ENCODE measurements around the gene SNHG17.

SNHG17 gene

DNA sequence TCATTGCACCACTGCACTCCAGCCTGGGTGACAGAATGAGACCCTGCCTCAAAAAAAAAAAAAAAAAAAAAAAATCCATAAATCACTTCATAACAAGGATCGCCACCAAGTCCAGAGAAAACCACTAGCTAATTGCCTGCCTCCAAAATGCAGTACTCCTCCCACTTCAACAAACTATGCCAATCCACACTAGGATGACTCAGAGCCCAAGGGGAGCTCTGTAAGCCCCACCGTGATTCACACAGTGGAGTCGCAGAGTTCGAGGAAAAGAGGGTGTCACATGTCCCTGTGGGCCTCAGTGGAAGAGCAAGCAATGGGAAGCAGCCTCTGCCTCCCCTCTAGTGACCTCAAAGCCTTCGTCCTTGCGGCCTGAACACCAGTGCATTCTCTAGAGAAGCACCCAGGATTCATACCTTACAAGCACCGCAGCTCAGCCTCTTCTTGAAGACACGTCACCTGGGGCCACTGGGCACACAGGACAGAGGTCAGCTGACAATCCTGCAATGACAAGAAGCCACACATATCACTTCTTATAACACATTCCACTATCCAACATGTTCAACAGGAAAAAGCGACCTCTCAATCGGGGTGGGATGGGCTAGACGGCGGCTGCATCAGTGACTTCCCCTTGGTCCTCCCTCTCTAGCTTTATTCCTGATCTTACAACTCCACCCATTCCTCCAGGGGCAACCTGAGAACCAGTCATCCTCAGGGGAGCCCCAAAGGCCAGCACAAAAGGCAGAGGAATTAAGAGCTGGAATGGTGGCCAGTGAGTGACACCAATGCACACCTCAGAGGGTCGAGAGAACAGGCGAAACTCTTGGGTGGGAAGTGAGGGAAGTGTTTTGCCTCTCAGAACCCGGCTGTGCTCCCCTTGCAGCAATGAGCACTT is 8.9 kb downstream of the SNHG17 start:
- peak in 1 of 2 experiments; percentile 47 for DNase-seq (ENCODE audit: low read depth in 1 of 2, low spot score in 1 of 2)
- Histone ChIP-seq H3K27me3 (ENCODE audit: insufficient read depth, poor library complexity, severe bottlenecking) (no peaks in the 10 kb centered on the region), H3K4me3 (replicated peaks; ENCODE audit: insufficient read depth, low read length) (no peak overlapping the region), H3K27ac (replicated peaks) (no peak overlapping the region)
- TF ChIP-seq POLR2AphosphoS5 (IDR thresholded peaks at IDR 0.05; ENCODE audit: low read depth) = peak; percentile 16
- TF ChIP-seq, protein P1, sequence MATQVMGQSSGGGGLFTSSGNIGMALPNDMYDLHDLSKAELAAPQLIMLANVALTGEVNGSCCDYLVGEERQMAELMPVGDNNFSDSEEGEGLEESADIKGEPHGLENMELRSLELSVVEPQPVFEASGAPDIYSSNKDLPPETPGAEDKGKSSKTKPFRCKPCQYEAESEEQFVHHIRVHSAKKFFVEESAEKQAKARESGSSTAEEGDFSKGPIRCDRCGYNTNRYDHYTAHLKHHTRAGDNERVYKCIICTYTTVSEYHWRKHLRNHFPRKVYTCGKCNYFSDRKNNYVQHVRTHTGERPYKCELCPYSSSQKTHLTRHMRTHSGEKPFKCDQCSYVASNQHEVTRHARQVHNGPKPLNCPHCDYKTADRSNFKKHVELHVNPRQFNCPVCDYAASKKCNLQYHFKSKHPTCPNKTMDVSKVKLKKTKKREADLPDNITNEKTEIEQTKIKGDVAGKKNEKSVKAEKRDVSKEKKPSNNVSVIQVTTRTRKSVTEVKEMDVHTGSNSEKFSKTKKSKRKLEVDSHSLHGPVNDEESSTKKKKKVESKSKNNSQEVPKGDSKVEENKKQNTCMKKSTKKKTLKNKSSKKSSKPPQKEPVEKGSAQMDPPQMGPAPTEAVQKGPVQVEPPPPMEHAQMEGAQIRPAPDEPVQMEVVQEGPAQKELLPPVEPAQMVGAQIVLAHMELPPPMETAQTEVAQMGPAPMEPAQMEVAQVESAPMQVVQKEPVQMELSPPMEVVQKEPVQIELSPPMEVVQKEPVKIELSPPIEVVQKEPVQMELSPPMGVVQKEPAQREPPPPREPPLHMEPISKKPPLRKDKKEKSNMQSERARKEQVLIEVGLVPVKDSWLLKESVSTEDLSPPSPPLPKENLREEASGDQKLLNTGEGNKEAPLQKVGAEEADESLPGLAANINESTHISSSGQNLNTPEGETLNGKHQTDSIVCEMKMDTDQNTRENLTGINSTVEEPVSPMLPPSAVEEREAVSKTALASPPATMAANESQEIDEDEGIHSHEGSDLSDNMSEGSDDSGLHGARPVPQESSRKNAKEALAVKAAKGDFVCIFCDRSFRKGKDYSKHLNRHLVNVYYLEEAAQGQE (IDR thresholded peaks at IDR 0.05; ENCODE audit: insufficient replicate concordance, low read depth) = no peak

GRCh38 chr20:38424401-38424800 is 10.7 kb downstream of the SNHG17 start:
- TF ChIP-seq, protein P1 (IDR thresholded peaks at IDR 0.05; ENCODE audit: insufficient replicate concordance, low read depth) = no peak
- TF ChIP-seq POLR2AphosphoS5 (IDR thresholded peaks at IDR 0.05; ENCODE audit: low read depth) = no peak; the same call in 1 of the 2 replicates
- no peak for TF ChIP-seq GABPA (IDR thresholded peaks at IDR 0.05; ENCODE audit: low read depth)
- no peak for TF ChIP-seq CTCF (IDR thresholded peaks at IDR 0.05; ENCODE audit: insufficient read depth, low read length)
- TF ChIP-seq SPI1 (IDR thresholded peaks at IDR 0.05; ENCODE audit: borderline replicate concordance, low read depth) = no peak
- peak in 1 of 2 experiments; percentile 23 for DNase-seq (ENCODE audit: low read depth in 1 of 2, low spot score in 1 of 2)
- Histone ChIP-seq H3K27me3 (ENCODE audit: insufficient read depth, poor library complexity, severe bottlenecking) (no peaks in the 10 kb centered on the region), H3K27ac (replicated peaks) (no peak overlapping the region), H3K4me3 (replicated peaks; ENCODE audit: insufficient read depth, low read length) (no peak overlapping the region)

DNA sequence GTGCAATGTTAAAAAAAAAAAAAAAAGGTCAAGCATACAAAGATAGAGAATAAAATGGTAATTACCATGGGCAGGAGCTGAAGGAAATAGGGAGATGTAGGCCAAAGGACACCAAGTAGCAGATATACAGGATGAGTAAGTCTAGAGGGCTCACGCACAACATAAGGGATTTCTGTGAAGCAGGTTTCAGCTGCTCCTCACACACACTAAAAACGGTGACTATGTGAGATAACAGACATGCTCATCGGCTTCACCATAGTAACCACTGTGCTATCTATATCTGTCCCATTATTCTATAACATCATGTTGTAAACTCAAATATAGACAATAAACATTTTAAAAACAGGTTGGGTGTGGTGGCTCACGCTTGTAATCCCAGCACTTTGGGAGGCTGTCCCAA is 11.6 kb downstream of the SNHG17 start:
- Histone ChIP-seq H3K27me3 (ENCODE audit: insufficient read depth, poor library complexity, severe bottlenecking) (no peaks in the 10 kb centered on the region), H3K27ac (replicated peaks) (no peak overlapping the region), H3K4me3 (replicated peaks; ENCODE audit: insufficient read depth, low read length) (no peak overlapping the region)
- no peak for DNase-seq (ENCODE audit: low read depth in 1 of 2, low spot score in 1 of 2)
- TF ChIP-seq POLR2AphosphoS5 (IDR thresholded peaks at IDR 0.05; ENCODE audit: low read depth) (peak; percentile 14; the same call in 1 of the 2 replicates), GABPA (IDR thresholded peaks at IDR 0.05; ENCODE audit: low read depth) (no peak), CTCF (IDR thresholded peaks at IDR 0.05; ENCODE audit: insufficient read depth, low read length) (no peak), SPI1 (IDR thresholded peaks at IDR 0.05; ENCODE audit: borderline replicate concordance, low read depth) (no peak)
- TF ChIP-seq, protein P1 (IDR thresholded peaks at IDR 0.05; ENCODE audit: insufficient replicate concordance, low read depth) = no peak
